Measurements from ENCODE around the gene FSTL5. TPM values are rescaled to one million over a fixed set of nuclear protein-coding genes. Genes with fewer than 3 reads are reported as not detected.

FSTL5 gene
- total and polyA plus RNA-seq, 2 of the 13 experiments (the other 11 are each of a cell fraction or from before 2014, with no cell fraction given) = 0.03 to 0.07 TPM

DNA sequence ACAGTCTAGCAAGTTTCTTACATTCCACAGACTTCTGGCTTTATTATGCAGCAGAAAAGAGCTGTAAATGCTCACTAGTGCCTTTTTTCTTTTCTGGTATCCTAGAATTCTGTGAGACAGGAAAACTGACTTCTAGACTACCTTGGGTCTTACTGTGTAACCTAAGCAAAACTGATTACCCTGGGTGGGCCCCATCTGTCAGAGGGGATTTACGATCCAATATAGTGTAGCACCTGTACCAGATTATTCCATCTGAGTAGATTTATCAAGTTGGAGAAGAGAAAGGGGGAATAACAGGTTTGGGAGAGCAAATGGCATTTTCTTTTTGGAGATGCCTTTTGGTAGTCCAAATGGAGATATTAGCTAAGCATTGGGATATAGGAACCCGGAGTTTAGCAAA, 46.7 kb downstream of the FSTL5 start:
- FAIRE-seq = no peak

More for the DNA sequence above, 46.7 kb downstream of the FSTL5 start:
- ATAC-seq (no peak), DNase-seq (ENCODE audit: low spot score) (no peak)
- no TSS peak for BruUV-seq (replicated peaks)
- Histone ChIP-seq H3K4me3 (replicated peaks in 1 of 3; ENCODE audit: insufficient read depth in 1 of 3, low read depth in 2 of 3, low read length in 3 of 3) (no peak overlapping the region), H3K9ac (ENCODE audit: insufficient read depth, low read depth, low read length) (no peak overlapping the region), H3K4me1 (ENCODE audit: insufficient read depth, low read length) (no peaks in the 10 kb centered on the region), H3K4me2 (ENCODE audit: low read depth, low read length) (no peak overlapping the region), H3K27me3 (ENCODE audit: control insufficient read depth in 1 of 2, insufficient read depth in 2 of 2, low read length in 2 of 2) (no peaks in the 10 kb centered on the region), H4K20me1 (ENCODE audit: insufficient read depth, low read length) (no peaks in the 10 kb centered on the region), H3K9me3 (ENCODE audit: low read length) (no peaks in the 10 kb centered on the region), H3K27ac (ENCODE audit: extremely low read length, insufficient read depth, low read length) (no peak overlapping the region), H3K36me3 (replicated peaks in 1 of 2; ENCODE audit: control insufficient read depth in 1 of 2, insufficient read depth in 2 of 2, low read length in 2 of 2) (no peaks in the 10 kb centered on the region), H3K79me2 (ENCODE audit: insufficient read depth, low read length) (no peaks in the 10 kb centered on the region), H2AFZ (ENCODE audit: low read length) (no peak overlapping the region)
- 0% methylated on average over 2 of the region's 2 CpGs for WGBS (ENCODE audit: low lambda C conversion rate)
- POLR2A ChIA-PET = no interaction called here
- in situ Hi-C loops (cut with HindIII; ENCODE audit: extremely low pct_ligation_motif_present, low pct_unique_long_range_greater_than_20kb) = no loop called here
- TF ChIP-seq ZFP36L2 (CRISPR knock-in tag; IDR thresholded peaks at IDR 0.05) (no peak), ATF4 (CRISPR knock-in tag; IDR thresholded peaks at IDR 0.05) (no peak), MLX (CRISPR knock-in tag; IDR thresholded peaks at IDR 0.05) (no peak), SOX5 (CRISPR knock-in tag; IDR thresholded peaks at IDR 0.05; ENCODE audit: borderline replicate concordance) (no peak), ZNF343 (CRISPR knock-in tag; IDR thresholded peaks at IDR 0.05) (no peak), ZNF468 (CRISPR knock-in tag; IDR thresholded peaks at IDR 0.05) (no peak), ELF3 (CRISPR knock-in tag; IDR thresholded peaks at IDR 0.05) (no peak), PHF8 (CRISPR knock-in tag; IDR thresholded peaks at IDR 0.05) (no peak), TARDBP (CRISPR knock-in tag; IDR thresholded peaks at IDR 0.05) (no peak), ZNF251 (CRISPR knock-in tag; IDR thresholded peaks at IDR 0.05) (no peak), SP4 (CRISPR knock-in tag; IDR thresholded peaks at IDR 0.05) (no peak), SOX6 (IDR thresholded peaks at IDR 0.05) (no peak), SOX6 (CRISPR knock-in tag; IDR thresholded peaks at IDR 0.05) (no peak)
- TF ChIP-seq, protein P1, sequence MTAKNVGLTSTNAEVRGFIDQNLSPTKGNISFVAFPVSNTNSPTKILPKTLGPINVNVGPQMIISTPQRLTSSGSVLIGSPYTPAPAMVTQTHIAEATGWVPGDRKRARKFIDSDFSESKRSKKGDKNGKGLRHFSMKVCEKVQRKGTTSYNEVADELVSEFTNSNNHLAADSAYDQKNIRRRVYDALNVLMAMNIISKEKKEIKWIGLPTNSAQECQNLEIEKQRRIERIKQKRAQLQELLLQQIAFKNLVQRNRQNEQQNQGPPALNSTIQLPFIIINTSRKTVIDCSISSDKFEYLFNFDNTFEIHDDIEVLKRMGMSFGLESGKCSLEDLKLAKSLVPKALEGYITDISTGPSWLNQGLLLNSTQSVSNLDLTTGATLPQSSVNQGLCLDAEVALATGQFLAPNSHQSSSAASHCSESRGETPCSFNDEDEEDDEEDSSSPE (CRISPR knock-in tag; IDR thresholded peaks at IDR 0.05) = no peak
- TF ChIP-seq, protein P2, sequence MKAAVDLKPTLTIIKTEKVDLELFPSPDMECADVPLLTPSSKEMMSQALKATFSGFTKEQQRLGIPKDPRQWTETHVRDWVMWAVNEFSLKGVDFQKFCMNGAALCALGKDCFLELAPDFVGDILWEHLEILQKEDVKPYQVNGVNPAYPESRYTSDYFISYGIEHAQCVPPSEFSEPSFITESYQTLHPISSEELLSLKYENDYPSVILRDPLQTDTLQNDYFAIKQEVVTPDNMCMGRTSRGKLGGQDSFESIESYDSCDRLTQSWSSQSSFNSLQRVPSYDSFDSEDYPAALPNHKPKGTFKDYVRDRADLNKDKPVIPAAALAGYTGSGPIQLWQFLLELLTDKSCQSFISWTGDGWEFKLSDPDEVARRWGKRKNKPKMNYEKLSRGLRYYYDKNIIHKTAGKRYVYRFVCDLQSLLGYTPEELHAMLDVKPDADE (CRISPR knock-in tag; IDR thresholded peaks at IDR 0.05) = no peak
- TF ChIP-seq, protein P3, sequence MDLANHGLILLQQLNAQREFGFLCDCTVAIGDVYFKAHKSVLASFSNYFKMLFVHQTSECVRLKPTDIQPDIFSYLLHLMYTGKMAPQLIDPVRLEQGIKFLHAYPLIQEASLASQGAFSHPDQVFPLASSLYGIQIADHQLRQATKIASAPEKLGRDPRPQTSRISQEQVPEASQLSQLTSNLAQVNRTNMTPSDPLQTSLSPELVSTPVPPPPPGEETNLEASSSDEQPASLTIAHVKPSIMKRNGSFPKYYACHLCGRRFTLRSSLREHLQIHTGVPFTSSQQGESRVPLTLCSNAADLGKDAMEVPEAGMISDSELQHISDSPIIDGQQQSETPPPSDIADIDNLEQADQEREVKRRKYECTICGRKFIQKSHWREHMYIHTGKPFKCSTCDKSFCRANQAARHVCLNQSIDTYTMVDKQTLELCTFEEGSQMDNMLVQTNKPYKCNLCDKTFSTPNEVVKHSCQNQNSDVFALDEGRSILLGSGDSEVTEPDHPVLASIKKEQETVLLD (CRISPR knock-in tag; IDR thresholded peaks at IDR 0.05; ENCODE audit: low read depth) = no peak
- TF ChIP-seq, protein P4, sequence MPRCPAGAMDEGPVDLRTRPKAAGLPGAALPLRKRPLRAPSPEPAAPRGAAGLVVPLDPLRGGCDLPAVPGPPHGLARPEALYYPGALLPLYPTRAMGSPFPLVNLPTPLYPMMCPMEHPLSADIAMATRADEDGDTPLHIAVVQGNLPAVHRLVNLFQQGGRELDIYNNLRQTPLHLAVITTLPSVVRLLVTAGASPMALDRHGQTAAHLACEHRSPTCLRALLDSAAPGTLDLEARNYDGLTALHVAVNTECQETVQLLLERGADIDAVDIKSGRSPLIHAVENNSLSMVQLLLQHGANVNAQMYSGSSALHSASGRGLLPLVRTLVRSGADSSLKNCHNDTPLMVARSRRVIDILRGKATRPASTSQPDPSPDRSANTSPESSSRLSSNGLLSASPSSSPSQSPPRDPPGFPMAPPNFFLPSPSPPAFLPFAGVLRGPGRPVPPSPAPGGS (CRISPR knock-in tag; IDR thresholded peaks at IDR 0.05) = no peak
- intact Hi-C loops (cut with micrococcal nuclease; ENCODE audit: unreplicated experiment) = no loop called here
- CTCF ChIA-PET (ENCODE audit: low intra/inter-chr PET ratio, low total read pairs) = no interaction called here
